ENCODE results near the gene METTL14. TPM values are rescaled to one million over a fixed set of nuclear protein-coding genes. Genes with fewer than 3 reads are reported as not detected.

The METTL14 gene
- total and polyA plus RNA-seq, 2 donors (not counting 1 experiment from before 2014, with no cell fraction given) = 8.0 to 74.8 TPM

GRCh38 chr4:118752551-118752950 lies 67.4 kb downstream of the METTL14 start:
- no peak for DNase-seq
- H3K79me2 ChIP-seq (ENCODE audit: control insufficient read depth, insufficient read depth, low read length) = no peaks in the 10 kb centered on the region
- no peaks in the 10 kb centered on the region for H3K9me3 ChIP-seq (ENCODE audit: control extremely low read depth in 1 of 3, control insufficient read depth in 2 of 3, insufficient read depth in 1 of 3, low read length in 2 of 3)
- no peak for ATAC-seq (ENCODE audit: low read depth)
- TF ChIP-seq EZH2 (IDR thresholded peaks at IDR 0.05; ENCODE audit: borderline replicate concordance, insufficient read depth, low read depth, low read length, poor library complexity, severe bottlenecking) (no peak), CTCF (IDR thresholded peaks at IDR 0.05) (no peak)
- CTCF ChIA-PET = interaction anchor here (1.3 kb wide), 1 partner anchor 19 kb away, joined by 4 read pairs; no protein-coding TSS in a partner anchor
- Mint-ChIP-seq H3K4me3 (no peak overlapping the region), H3K9me3 (ENCODE audit: insufficient read depth) (no peaks in the 10 kb centered on the region), H3K27me3 (no peaks in the 10 kb centered on the region), H3K27ac (no peak overlapping the region), H3K4me1 (no peaks in the 10 kb centered on the region)
- peaks cover 0 to 19% of the 10 kb centered on the region in 2 experiments for H3K36me3 ChIP-seq (replicated peaks in 1 of 2; ENCODE audit: control extremely low read depth in 1 of 2, control insufficient read depth in 1 of 2, extremely low read depth in 1 of 2, insufficient read depth in 2 of 2, low read length in 1 of 2)
- no CpG with 5 or more reads among the region's 2 CpGs for WGBS (ENCODE audit: insufficient coverage)
- no peak overlapping the region for H3K9ac ChIP-seq (ENCODE audit: low read length)
- no peaks in the 10 kb centered on the region for H3K4me1 ChIP-seq (ENCODE audit: control insufficient read depth in 2 of 2, insufficient read depth in 2 of 2, low read length in 2 of 2)
- H4K20me1 ChIP-seq (ENCODE audit: control insufficient read depth, insufficient read depth, low read length, poor library complexity, severe bottlenecking) = no peaks in the 10 kb centered on the region
- H3K27ac ChIP-seq (ENCODE audit: low read length in 2 of 2) = no peak overlapping the region
- no peaks in the 10 kb centered on the region for H3K27me3 ChIP-seq (replicated peaks in 1 of 4; ENCODE audit: control extremely low read depth in 1 of 4, control insufficient read depth in 3 of 4, insufficient read depth in 4 of 4, low read length in 3 of 4)
- no peak overlapping the region for H3K4me2 ChIP-seq (replicated peaks; ENCODE audit: low read depth, low read length, poor library complexity, severe bottlenecking)
- no peak overlapping the region for H3K4me3 ChIP-seq (ENCODE audit: control extremely low read depth in 1 of 5, extremely low read depth in 1 of 5, insufficient read depth in 1 of 5, low read depth in 2 of 5, low read length in 4 of 5)
- no peak overlapping the region for H2AFZ ChIP-seq (ENCODE audit: insufficient read depth, low read depth, low read length, poor library complexity, severe bottlenecking)
- intact Hi-C loops (cut with micrococcal nuclease) = no loop called here
- POLR2A ChIA-PET = no interaction called here

- H3K36me3 ChIP-seq (replicated peaks in 1 of 2; ENCODE audit: control extremely low read depth in 1 of 2, control insufficient read depth in 1 of 2, extremely low read depth in 1 of 2, insufficient read depth in 2 of 2, low read length in 1 of 2) = peaks cover 0 to 19% of the 10 kb centered on the region in 2 experiments
- ChIA-PET CTCF (interaction anchor here (1.3 kb wide), 1 partner anchor 19 kb away, joined by 4 read pairs; no protein-coding TSS in a partner anchor), POLR2A (no interaction called here)
- no peaks in the 10 kb centered on the region for H3K27me3 Mint-ChIP-seq
- H3K27ac Mint-ChIP-seq = no peak overlapping the region
- no peaks in the 10 kb centered on the region for H3K4me1 Mint-ChIP-seq
- TF ChIP-seq EZH2 (IDR thresholded peaks at IDR 0.05; ENCODE audit: borderline replicate concordance, insufficient read depth, low read depth, low read length, poor library complexity, severe bottlenecking) (no peak), CTCF (IDR thresholded peaks at IDR 0.05) (no peak)
- no peaks in the 10 kb centered on the region for H4K20me1 ChIP-seq (ENCODE audit: control insufficient read depth, insufficient read depth, low read length, poor library complexity, severe bottlenecking)
- no peaks in the 10 kb centered on the region for H3K9me3 Mint-ChIP-seq (ENCODE audit: insufficient read depth)
- intact Hi-C loops (cut with micrococcal nuclease) = no loop called here
- H3K4me3 Mint-ChIP-seq = no peak overlapping the region
- H3K4me3 ChIP-seq (ENCODE audit: control extremely low read depth in 1 of 5, extremely low read depth in 1 of 5, insufficient read depth in 1 of 5, low read depth in 2 of 5, low read length in 4 of 5) = no peak overlapping the region
- DNase-seq (no peak), ATAC-seq (ENCODE audit: low read depth) (no peak)
- H3K79me2 ChIP-seq (ENCODE audit: control insufficient read depth, insufficient read depth, low read length) = no peaks in the 10 kb centered on the region
- H3K27ac ChIP-seq (ENCODE audit: low read length in 2 of 2) = no peak overlapping the region
- no peaks in the 10 kb centered on the region for H3K27me3 ChIP-seq (replicated peaks in 1 of 4; ENCODE audit: control extremely low read depth in 1 of 4, control insufficient read depth in 3 of 4, insufficient read depth in 4 of 4, low read length in 3 of 4)
- H3K4me2 ChIP-seq (replicated peaks; ENCODE audit: low read depth, low read length, poor library complexity, severe bottlenecking) = no peak overlapping the region
- H2AFZ ChIP-seq (ENCODE audit: insufficient read depth, low read depth, low read length, poor library complexity, severe bottlenecking) = no peak overlapping the region
- no peaks in the 10 kb centered on the region for H3K9me3 ChIP-seq (ENCODE audit: control extremely low read depth in 1 of 3, control insufficient read depth in 2 of 3, insufficient read depth in 1 of 3, low read length in 2 of 3)
- no peaks in the 10 kb centered on the region for H3K4me1 ChIP-seq (ENCODE audit: control insufficient read depth in 2 of 2, insufficient read depth in 2 of 2, low read length in 2 of 2)
- no peak overlapping the region for H3K9ac ChIP-seq (ENCODE audit: low read length)
Observed at GRCh38 chr4:118753096-118753495, 67.9 kb downstream of the METTL14 start.

All from B cell (primary cell).